HCT116 (cell line): ENCODE data around the gene ZDHHC19. TPM values are rescaled to one million over a fixed set of nuclear protein-coding genes. Genes with fewer than 3 reads are reported as not detected.

Experiments
- ATAC-seq: fragments of 200-7000 bp; cut with Tn5 transposase; 2 replicates; pipeline ENCODE4 v1.9.1; 2020; ENCODE audit warnings: mild to moderate bottlenecking, moderate library complexity
- BruUV-seq: library from RNA; stranded (reverse); fragments of 400-500 nt; replicated peaks from 2 replicates; lab custom pipeline; 2021; lab: Mats Ljungman, UMichigan
- CTCF ChIA-PET: fragments of 300-600 bp; sonication (Branson Sonifier 250); formaldehyde crosslinking; loops from one replicate; lab custom pipeline; 2021; ENCODE audit warnings: antibody characterized with exemption; lab: Charles Lee
- POLR2A ChIA-PET: fragments of 300-600, 350-600 bp; sonication (Branson Sonifier 250); formaldehyde crosslinking; loops from one replicate; lab custom pipeline; 2021; ENCODE audit warnings: antibody characterized with exemption; lab: Charles Lee
- RAD21 ChIA-PET, 2 experiments: fragments of 300-600 bp; sonication (Branson Sonifier 250); formaldehyde crosslinking; loops; one replicate each; lab custom pipeline; 2023; ENCODE audit warnings: low total read pairs in 2 of 2; ENCODE audit not compliant: uncharacterized antibody in 2 of 2, unreplicated experiment in 2 of 2, low non-redundant PET in 1 of 2; lab: Charles Lee
- DNase-seq: peaks from one replicate; pipeline ENCODE4 v3.0.0-alpha.2; 2010; ENCODE audit warnings: low read depth, low spot score
- H2AFZ ChIP-seq: fragments of 200-600 bp; shearing (Covaris generic), sonication (generic); 2 replicates; pipeline ENCODE4 v1.6.1; 2017; ENCODE audit warnings: low read depth, mixed run types, mixed read lengths, antibody characterized with exemption, low read length; ENCODE audit not compliant: poor library complexity, severe bottlenecking
- H3K27ac ChIP-seq: 2 replicates; pipeline ENCODE4 v1.5.1; 2012; ENCODE audit warnings: low read depth, low read length
- H3K27me3 ChIP-seq: fragments of 200-600 bp; sonication (generic); 2 replicates; pipeline ENCODE4 v1.6.1; 2016; ENCODE audit warnings: mixed run types, low read length, mixed read lengths; ENCODE audit not compliant: insufficient read depth
- H3K36me3 ChIP-seq, 2 experiments: fragments of 200-500 bp in 1 of 2; fragments of 200-600 bp in 1 of 2; sonication (Bioruptor generic) in 1 of 2; sonication (generic) in 1 of 2; 2 replicates each; pipeline versions ENCODE4 v1.5.1 to v1.6.1; 2014 to 2016; ENCODE audit warnings: low read length in 2 of 2, inconsistent platforms in 1 of 2, mixed read lengths in 1 of 2, mixed run types in 1 of 2; ENCODE audit not compliant: insufficient read depth in 2 of 2, control insufficient read depth in 1 of 2
- H3K4me1 ChIP-seq, 2 experiments: fragments of 200-600 bp in 1 of 2; sonication (generic) in 1 of 2; 2 replicates each; pipeline versions ENCODE4 v1.5.1 to v1.6.1; 2012 to 2017; ENCODE audit warnings: low read length in 2 of 2, inconsistent platforms in 1 of 2, mild to moderate bottlenecking in 1 of 2, mixed read lengths in 1 of 2, mixed run types in 1 of 2, moderate library complexity in 1 of 2; ENCODE audit not compliant: insufficient read depth in 2 of 2, control insufficient read depth in 1 of 2
- H3K4me2 ChIP-seq: fragments of 200-600 bp; sonication (generic); 2 replicates; pipeline ENCODE4 v1.6.1; 2017; ENCODE audit warnings: mixed run types, low read length, mixed read lengths
- H3K4me3 ChIP-seq, 2 experiments: fragments of 200-600 bp in 1 of 2; sonication (generic) in 1 of 2; replicated peaks in 1 of 2; 2 replicates each; pipeline ENCODE4 v1.5.1; 2011 to 2016; ENCODE audit warnings: low read length in 2 of 2, control low read depth in 1 of 2, low read depth in 1 of 2, mild to moderate bottlenecking in 1 of 2, mixed read lengths in 1 of 2, mixed run types in 1 of 2
- H3K79me2 ChIP-seq: fragments of 200-600 bp; sonication (generic); 2 replicates; pipeline ENCODE4 v1.6.1; 2017; ENCODE audit warnings: mild to moderate bottlenecking, mixed run types, low read length, moderate library complexity, mixed read lengths; ENCODE audit not compliant: insufficient read depth
- H3K9ac ChIP-seq: fragments of 200-600 bp; sonication (generic); 2 replicates; pipeline ENCODE4 v1.6.1; 2016; ENCODE audit warnings: low read length, mixed read lengths
- H3K9me2 ChIP-seq: fragments of 200-600 bp; sonication (generic), shearing (Covaris generic); 2 replicates; pipeline ENCODE4 v1.6.1; 2017; ENCODE audit warnings: mixed run types, mild to moderate bottlenecking, moderate library complexity; ENCODE audit not compliant: insufficient read depth
- H3K9me3 ChIP-seq, 2 experiments: fragments of 200-500 bp in 1 of 2; fragments of 200-600 bp in 1 of 2; sonication (Bioruptor generic) in 1 of 2; sonication (generic) in 1 of 2; 2 replicates each; pipeline ENCODE4 v1.6.1; 2014 to 2017; ENCODE audit warnings: low read length in 2 of 2, mixed read lengths in 2 of 2, inconsistent platforms in 1 of 2, low read depth in 1 of 2, mild to moderate bottlenecking in 1 of 2, mixed run types in 1 of 2, moderate library complexity in 1 of 2; ENCODE audit not compliant: control insufficient read depth in 1 of 2, insufficient read depth in 1 of 2
- H4K20me1 ChIP-seq: fragments of 200-600 bp; sonication (generic), shearing (Covaris generic); 2 replicates; pipeline ENCODE4 v1.6.1; 2017; ENCODE audit warnings: mixed run types, mild to moderate bottlenecking, moderate library complexity; ENCODE audit not compliant: insufficient read depth
- CEBPB ChIP-seq: IDR thresholded peaks from 2 replicates; pipeline ENCODE4 v1.6.1; 2012; ENCODE audit warnings: low read depth
- CTCF ChIP-seq, 3 experiments: fragments of 200-600 bp in 1 of 3; sonication (generic) in 1 of 3; IDR thresholded peaks in 2 of 3; conservative IDR thresholded peaks in 1 of 3; 2 replicates each; pipeline ENCODE4 v1.5.1; 2012 to 2017; ENCODE audit warnings: low read depth in 2 of 3, low read length in 2 of 3, antibody characterized with exemption in 1 of 3, borderline replicate concordance in 1 of 3, control low read depth in 1 of 3, mild to moderate bottlenecking in 1 of 3, mixed read lengths in 1 of 3, mixed run types in 1 of 3, moderate library complexity in 1 of 3; ENCODE audit not compliant: insufficient read depth in 1 of 3
- EGR1 ChIP-seq: IDR thresholded peaks from 2 replicates; pipeline ENCODE4 v1.6.1; 2012; ENCODE audit warnings: low read depth
- ELF1 ChIP-seq: IDR thresholded peaks from 2 replicates; pipeline ENCODE4 v1.6.1; 2012; ENCODE audit warnings: low read depth, borderline replicate concordance
- EZH2 ChIP-seq: fragments of 200-600 bp; sonication (generic); IDR thresholded peaks from 2 replicates; pipeline ENCODE4 v1.6.1; 2017; ENCODE audit warnings: antibody characterized with exemption, mixed run types
- EZH2phosphoT487 ChIP-seq: fragments of 200-600 bp; IDR thresholded peaks from 2 replicates; pipeline ENCODE4 v1.6.1; 2018; ENCODE audit warnings: antibody characterized with exemption, borderline replicate concordance
- FOSL1 ChIP-seq: IDR thresholded peaks from 2 replicates; pipeline ENCODE4 v1.6.1; 2012; ENCODE audit warnings: low read depth
- POLR2A ChIP-seq: IDR thresholded peaks from 2 replicates; pipeline ENCODE4 v1.7.0; 2011; ENCODE audit warnings: borderline replicate concordance; ENCODE audit not compliant: insufficient read depth, insufficient read length; ENCODE audit errors: extremely low read depth
- REST ChIP-seq: IDR thresholded peaks from 2 replicates; pipeline ENCODE4 v1.6.1; 2012; ENCODE audit warnings: low read depth
- SRF ChIP-seq: IDR thresholded peaks from 2 replicates; pipeline ENCODE4 v1.6.1; 2012; ENCODE audit warnings: low read depth
- YY1 ChIP-seq: IDR thresholded peaks from 2 replicates; pipeline ENCODE4 v1.6.1; 2011; ENCODE audit warnings: low read length, low read depth, moderate library complexity, mild to moderate bottlenecking; ENCODE audit not compliant: insufficient replicate concordance; ENCODE audit errors: extremely low read depth
- ZFX ChIP-seq: fragments of 450-650 bp; IDR thresholded peaks from 2 replicates; pipeline ENCODE4 v1.6.1; 2017
- intact Hi-C: fragments of 100-400 bp; cut with micrococcal nuclease; formaldehyde crosslinking; loops from 2 replicates; pipeline ENCODE4 v1.10.0; 2022
- total RNA-seq: library from RNA; stranded (reverse); gene quantifications from one replicate; pipeline ENCODE4 v1.2.1, GENCODE V29; 2021; ENCODE audit not compliant: unreplicated experiment
- TF ChIP-seq, protein P1 (sequence below): IDR thresholded peaks from 2 replicates; pipeline ENCODE4 v1.6.1; 2012

Gene ZDHHC19
- total RNA-seq, 1 experiment from 2014 or later, result not detected

DNA sequence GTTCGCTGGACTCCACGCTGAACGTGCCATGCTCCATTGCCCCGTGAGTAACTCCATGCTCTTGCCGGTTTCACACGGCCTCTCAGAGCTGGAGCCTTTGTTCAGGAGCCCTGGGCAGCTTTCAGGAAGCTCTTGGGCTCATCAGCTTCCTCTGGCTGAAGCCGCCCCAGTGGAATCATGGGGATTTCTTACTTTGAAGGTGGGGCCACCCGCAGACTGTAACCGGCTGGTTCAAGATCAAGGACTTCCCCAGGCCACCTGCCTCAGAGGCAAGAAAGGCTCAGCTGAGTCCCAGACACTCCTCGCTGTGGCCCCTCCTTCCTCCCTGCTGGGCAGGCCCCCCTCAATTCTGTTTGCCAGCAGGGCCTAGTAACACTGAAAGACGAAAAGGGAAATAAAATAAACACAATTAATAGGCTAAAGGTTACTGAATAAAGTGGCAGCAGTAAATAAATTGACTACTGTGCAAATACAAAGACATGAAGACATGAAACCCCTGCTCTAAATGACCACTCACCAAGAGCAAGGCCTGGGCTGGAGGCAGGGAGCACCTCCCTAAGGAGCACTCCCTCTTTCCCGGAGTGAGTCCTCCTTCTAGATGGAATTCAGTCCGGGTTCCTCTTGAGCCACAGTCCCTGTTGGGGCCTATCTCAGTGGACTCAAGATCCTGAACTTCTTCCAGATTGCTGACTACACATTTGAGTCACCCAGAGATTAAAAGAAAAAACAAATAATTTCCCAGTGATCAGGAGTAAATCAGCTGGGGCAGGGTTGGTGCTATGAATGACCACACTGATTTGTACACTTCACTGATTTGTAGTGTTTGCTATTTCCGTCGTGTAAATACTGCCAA is 51.0 kb downstream of the ZDHHC19 start:
- TF ChIP-seq CEBPB (no peak), FOSL1 (no peak), REST (no peak), EZH2 (no peak), ELF1 (no peak), YY1 (no peak), POLR2A (no peak), EGR1 (no peak), SRF (no peak), ZFX (no peak), EZH2phosphoT487 (no peak), CTCF (IDR thresholded peaks at IDR 0.05 in 2 of 3, conservative IDR thresholded peaks at IDR 0.05 in 1 of 3; ENCODE audit: borderline replicate concordance in 1 of 3, insufficient read depth in 1 of 3, low read depth in 2 of 3, low read length in 2 of 3) (no peak)
- TF ChIP-seq, protein P1, sequence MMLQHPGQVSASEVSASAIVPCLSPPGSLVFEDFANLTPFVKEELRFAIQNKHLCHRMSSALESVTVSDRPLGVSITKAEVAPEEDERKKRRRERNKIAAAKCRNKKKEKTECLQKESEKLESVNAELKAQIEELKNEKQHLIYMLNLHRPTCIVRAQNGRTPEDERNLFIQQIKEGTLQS, result no peak
- TF ChIP-seq, all 23 proteins: peak for 0
- Histone ChIP-seq H3K9me2 (no peaks in the 10 kb centered on the region), H3K9ac (no peak overlapping the region), H4K20me1 (no peaks in the 10 kb centered on the region), H3K4me1 (peaks cover 0 to 11% of the 10 kb centered on the region in 2 experiments; a peak in 3 of 4 replicates), H2AFZ (peak overlapping the region; percentile 70), H3K4me2 (peak overlapping the region; percentile 17; the same call in 1 of the 2 replicates), H3K27me3 (no peaks in the 10 kb centered on the region), H3K27ac (no peak overlapping the region), H3K79me2 (no peaks in the 10 kb centered on the region), H3K9me3 (no peaks in the 10 kb centered on the region), H3K36me3 (no peaks in the 10 kb centered on the region), H3K4me3 (no peak overlapping the region)
- intact Hi-C loops, result no loop called here
- peak; percentile 74 for ATAC-seq
- no TSS peak for BruUV-seq
- ChIA-PET CTCF (no interaction called here), RAD21 (no interaction called here), POLR2A (no interaction called here)
- DNase-seq, result no peak
